Activated naive CD8-positive, alpha-beta T cell treated with anti-CD3 and anti-CD28 coated beads, Interleukin-2, amount 50 U/mL, for 24 hours (primary cell): ENCODE results near the gene HPCA.

ENCODE experiments used
- ATAC-seq: fragments of 150-1000 bp; cut with Tn5 transposase; one replicate; pipeline ENCODE4 v1.10.0; 2021
- DNase-seq: peaks from one replicate; pipeline ENCODE4 v3.0.0; 2021
- H3K27ac Mint-ChIP-seq: one replicate; pipeline ENCODE4 v1.8.0; 2021; ENCODE audit warnings: mild to moderate bottlenecking, mixed read lengths
- H3K27me3 Mint-ChIP-seq: one replicate; pipeline ENCODE4 v1.8.0; 2021; ENCODE audit warnings: mixed read lengths
- H3K36me3 Mint-ChIP-seq: one replicate; pipeline ENCODE4 v1.8.0; 2021; ENCODE audit warnings: low read depth, mixed read lengths
- H3K4me1 Mint-ChIP-seq: one replicate; pipeline ENCODE4 v1.8.0; 2021; ENCODE audit warnings: mixed read lengths
- H3K4me3 Mint-ChIP-seq: one replicate; pipeline ENCODE4 v1.8.0; 2021; ENCODE audit warnings: mild to moderate bottlenecking, moderate library complexity, mixed read lengths
- H3K9me3 Mint-ChIP-seq: one replicate; pipeline ENCODE4 v1.8.0; 2021; ENCODE audit warnings: mixed read lengths

Gene HPCA

DNA sequence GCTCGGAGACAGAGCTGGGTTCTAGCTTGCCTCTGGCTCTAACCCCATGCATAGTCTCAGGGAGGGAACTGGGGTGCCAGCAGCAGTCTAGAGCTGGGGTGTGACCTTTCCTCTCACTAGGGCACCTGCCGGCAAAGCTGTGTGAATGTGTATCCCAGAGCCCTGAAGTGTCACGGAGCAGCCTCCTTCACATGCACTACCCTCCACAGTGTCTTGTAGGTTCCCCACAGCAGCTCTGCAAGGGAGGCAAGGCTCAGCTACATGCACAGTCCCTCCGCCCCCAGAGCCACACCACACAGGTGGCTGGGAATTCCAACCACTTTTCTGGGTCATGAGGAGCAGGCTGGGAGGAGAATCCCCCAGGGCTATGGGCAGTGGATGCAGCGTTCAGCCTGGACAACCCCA lies 7.7 kb upstream of the HPCA start:
- Mint-ChIP-seq H3K4me3 (no peak overlapping the region), H3K36me3 (no peaks in the 10 kb centered on the region), H3K27ac (no peak overlapping the region), H3K9me3 (no peaks in the 10 kb centered on the region), H3K4me1 (no peaks in the 10 kb centered on the region), H3K27me3 (peaks cover 33% of the 10 kb centered on the region)
- ATAC-seq (no peak), DNase-seq (no peak)

DNA sequence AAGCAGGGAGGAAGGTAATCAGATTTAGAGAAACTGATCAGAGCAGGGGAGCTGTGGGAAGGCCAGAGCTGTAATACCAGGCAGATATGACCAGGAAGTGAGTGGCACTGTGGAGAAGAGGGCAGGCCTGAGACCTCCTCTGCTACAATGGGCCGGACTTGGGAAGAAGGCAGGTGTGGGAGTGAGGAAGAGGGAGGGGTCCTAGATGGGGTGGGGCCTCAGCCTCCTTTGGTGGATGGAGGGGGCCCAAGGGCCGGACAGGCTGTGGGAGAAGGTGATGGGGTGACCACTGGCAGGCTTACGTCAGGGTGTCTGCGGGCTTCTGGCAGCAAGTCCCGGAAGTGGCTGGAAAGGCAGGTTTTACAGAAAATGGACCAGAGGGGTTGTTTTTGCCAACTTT lies 5.0 kb upstream of the HPCA start:
- DNase-seq (no peak), ATAC-seq (no peak)

DNA sequence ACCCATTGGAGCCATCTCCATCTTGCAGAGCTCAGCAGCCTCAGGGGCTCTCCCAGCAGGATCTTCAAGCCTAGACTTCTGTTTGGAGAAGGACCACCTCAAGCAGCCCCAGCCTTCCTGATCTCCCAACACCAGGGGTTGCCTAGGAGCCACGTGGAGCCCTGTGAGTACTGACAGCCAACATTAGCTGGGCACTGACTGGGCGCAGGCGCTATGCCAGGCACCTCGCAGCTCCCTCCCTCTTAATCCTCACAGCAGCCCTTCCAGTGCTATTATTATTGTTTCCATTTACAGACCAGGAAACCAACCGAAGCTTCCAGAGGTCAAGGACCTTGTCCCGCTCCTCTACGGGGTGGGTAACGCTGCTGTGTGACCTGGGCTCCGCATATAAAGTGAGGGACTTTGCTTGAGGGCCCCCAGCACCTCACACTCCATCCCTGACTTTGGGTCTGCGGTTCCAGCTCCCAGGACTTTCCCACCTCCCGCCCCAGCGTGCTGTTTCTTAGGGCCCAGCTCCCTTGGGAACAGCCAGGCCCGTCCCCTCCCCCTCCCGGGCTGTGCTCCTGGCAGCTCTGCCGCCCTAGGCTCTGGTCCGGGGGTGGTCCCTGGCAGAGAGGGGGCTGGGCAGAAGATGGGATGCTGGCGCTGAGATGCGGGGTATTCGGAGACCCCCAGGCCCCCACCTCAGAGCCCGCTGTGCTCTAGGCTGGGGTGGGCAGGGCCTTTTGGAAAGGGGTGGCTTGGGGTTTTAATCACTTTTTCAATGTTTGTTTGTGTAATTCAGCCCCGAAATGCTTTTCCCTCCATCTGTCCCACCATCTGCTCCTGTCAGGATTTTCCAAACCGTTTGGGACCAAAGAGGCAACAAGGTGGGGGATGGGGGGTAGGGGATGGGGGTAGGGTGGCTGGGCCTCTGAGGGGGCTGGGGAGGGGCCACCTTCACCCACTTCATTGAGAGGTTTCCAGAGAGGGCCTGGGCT lies 4.1 kb upstream of the HPCA start:
- Mint-ChIP-seq H3K27ac (no peak overlapping the region), H3K4me1 (peaks cover 3% of the 10 kb centered on the region), H3K36me3 (no peaks in the 10 kb centered on the region), H3K9me3 (no peaks in the 10 kb centered on the region), H3K4me3 (no peak overlapping the region), H3K27me3 (peaks cover 41% of the 10 kb centered on the region)
- ATAC-seq (no peak), DNase-seq (no peak)

More for the DNA sequence above, 5.0 kb upstream of the HPCA start:
- no peaks in the 10 kb centered on the region for H3K36me3 Mint-ChIP-seq
- H3K4me3 Mint-ChIP-seq = no peak overlapping the region
- H3K27ac Mint-ChIP-seq = no peak overlapping the region
- no peaks in the 10 kb centered on the region for H3K9me3 Mint-ChIP-seq
- peaks cover 3% of the 10 kb centered on the region for H3K4me1 Mint-ChIP-seq
- H3K27me3 Mint-ChIP-seq = peaks cover 34% of the 10 kb centered on the region

DNA sequence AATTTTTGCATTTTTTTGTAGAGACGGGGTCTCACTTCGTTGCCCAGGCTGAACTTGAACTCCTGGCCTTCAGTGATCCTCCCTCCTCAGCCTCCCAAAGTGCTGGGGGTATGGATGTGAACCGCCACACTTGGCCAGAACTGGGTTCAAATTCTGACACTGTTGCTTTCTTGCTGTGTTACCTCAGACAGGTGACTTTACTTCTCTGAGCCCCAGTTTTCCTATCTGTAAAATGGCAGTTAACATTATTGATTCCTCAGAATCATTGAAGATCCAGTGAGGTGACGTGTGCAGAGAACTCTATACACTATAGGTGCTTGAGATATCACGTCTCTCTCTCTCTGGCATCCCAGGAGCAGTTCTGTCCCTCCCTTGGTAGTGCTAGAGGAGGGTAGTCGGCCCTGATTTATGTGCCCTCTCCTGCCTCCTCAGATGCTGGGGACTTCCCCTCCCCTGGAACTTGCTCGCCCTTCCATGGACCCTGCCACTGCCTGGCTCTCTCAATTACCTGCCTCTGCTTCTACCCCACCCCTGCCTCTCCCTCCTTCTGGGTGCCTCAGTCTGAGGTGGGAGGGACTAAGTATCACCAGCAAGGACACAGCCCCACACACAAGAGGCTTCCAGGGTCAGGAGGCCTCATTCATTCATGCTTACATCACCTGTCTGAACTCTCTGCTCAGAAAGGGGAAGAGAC lies 2.8 kb upstream of the HPCA start:
- H3K27ac Mint-ChIP-seq = no peak overlapping the region
- H3K4me1 Mint-ChIP-seq = peaks cover 3% of the 10 kb centered on the region
- ATAC-seq = no peak
- H3K4me3 Mint-ChIP-seq = no peak overlapping the region
- H3K27me3 Mint-ChIP-seq = peaks cover 48% of the 10 kb centered on the region
- H3K36me3 Mint-ChIP-seq = no peaks in the 10 kb centered on the region
- no peaks in the 10 kb centered on the region for H3K9me3 Mint-ChIP-seq
- DNase-seq = no peak

DNA sequence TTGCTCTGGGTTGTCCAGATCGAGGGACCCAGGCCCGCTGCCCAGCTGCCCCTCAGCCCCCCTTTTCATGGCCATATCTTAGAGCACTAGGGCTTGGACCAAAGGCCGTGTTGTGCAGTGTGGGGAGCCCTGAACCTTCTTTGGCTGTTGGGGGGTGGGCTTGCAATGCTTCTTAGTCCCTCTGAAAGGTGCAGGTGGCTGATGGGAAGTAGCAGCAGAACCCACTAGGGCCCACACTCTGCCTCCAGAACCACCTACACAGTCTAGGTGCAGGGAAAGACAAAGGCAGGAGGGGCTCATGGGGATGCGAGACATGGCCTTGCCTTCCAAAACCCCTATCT lies 2.3 kb upstream of the HPCA start:
- peaks cover 51% of the 10 kb centered on the region for H3K27me3 Mint-ChIP-seq

DNA sequence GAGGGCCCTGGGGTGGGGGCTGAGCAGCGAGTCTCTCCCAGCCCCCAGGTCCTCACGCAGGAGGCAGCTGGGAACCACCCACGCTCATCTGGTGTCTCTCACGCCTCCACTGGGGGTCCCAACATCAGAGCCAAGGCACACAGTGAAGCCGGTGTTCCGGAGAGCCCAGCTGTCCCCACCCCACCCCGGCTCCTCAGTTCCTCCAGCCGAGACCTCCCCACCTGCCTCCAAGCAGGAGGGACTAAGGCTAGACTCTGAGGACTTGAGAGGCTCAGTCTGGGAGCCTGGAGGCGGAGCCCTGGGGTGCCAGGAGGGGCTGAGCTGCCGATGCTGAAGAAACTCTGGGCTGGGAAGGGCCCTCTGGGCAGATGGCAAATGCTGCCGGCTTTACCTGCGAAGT lies 1.6 kb upstream of the HPCA start:
- DNase-seq (no peak), ATAC-seq (no peak)
- Mint-ChIP-seq H3K27ac (no peak overlapping the region), H3K4me1 (peaks cover 3% of the 10 kb centered on the region), H3K27me3 (peaks cover 57% of the 10 kb centered on the region), H3K9me3 (no peaks in the 10 kb centered on the region), H3K36me3 (no peaks in the 10 kb centered on the region), H3K4me3 (no peak overlapping the region)

More for the DNA sequence above, 2.3 kb upstream of the HPCA start:
- peaks cover 3% of the 10 kb centered on the region for H3K4me1 Mint-ChIP-seq
- H3K36me3 Mint-ChIP-seq = no peaks in the 10 kb centered on the region
- no peak for ATAC-seq
- H3K9me3 Mint-ChIP-seq = no peaks in the 10 kb centered on the region
- no peak for DNase-seq
- no peak overlapping the region for H3K4me3 Mint-ChIP-seq
- no peak overlapping the region for H3K27ac Mint-ChIP-seq

DNA sequence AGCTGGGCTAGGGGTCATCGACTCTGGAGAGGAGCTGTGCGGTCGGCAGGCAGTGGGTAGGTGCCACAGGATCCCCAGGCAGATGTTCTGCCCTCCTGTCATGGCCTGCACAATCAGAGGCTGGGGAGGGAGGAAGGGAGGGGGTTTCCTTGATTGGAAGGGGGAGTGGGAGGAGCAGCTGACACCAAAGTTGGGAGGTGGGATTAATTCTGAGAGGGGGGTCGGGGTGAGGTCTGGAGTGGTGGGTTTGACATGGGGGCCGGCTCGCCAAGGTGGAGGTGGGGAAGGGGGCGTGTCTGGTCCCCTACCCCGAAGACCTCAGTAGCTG lies 651 bp upstream of the HPCA start:
- H3K27me3 Mint-ChIP-seq = peaks cover 60% of the 10 kb centered on the region
- no peaks in the 10 kb centered on the region for H3K9me3 Mint-ChIP-seq
- no peak overlapping the region for H3K27ac Mint-ChIP-seq
- ATAC-seq (no peak), DNase-seq (no peak)
- no peaks in the 10 kb centered on the region for H3K36me3 Mint-ChIP-seq
- H3K4me1 Mint-ChIP-seq = peaks cover 3% of the 10 kb centered on the region
- no peak overlapping the region for H3K4me3 Mint-ChIP-seq

DNA sequence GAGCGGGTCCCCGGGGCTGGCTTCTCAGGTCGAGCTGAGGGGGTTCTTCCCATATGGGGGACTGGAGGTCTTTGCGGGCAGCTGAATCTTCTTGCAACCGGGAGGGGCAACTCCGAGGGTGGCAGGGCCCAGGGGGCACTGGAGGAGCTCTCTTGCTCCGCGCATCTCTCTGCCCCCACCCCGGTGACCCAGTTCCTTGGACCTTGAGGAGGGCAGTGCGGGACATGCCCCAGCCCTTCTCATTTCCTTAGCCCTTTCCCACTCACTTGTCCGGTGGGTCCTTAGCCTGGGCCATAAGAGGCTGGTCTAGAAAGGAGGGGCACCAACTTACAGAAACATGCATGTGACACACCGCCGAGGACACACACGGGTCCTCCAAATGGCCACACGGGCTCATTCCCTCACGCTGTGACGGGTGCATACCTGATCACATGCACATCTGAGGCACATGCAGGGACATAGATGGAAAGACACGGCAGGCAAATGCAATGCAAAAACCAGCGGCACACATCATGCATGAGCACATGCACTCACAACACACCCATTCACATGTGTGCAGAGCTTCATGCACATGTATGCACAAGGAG lies 630 bp downstream of the HPCA start:
- Mint-ChIP-seq H3K27ac (no peak overlapping the region), H3K36me3 (no peaks in the 10 kb centered on the region), H3K9me3 (no peaks in the 10 kb centered on the region), H3K27me3 (peaks cover 66% of the 10 kb centered on the region), H3K4me3 (no peak overlapping the region), H3K4me1 (peaks cover 3% of the 10 kb centered on the region)
- DNase-seq (no peak), ATAC-seq (no peak)

DNA sequence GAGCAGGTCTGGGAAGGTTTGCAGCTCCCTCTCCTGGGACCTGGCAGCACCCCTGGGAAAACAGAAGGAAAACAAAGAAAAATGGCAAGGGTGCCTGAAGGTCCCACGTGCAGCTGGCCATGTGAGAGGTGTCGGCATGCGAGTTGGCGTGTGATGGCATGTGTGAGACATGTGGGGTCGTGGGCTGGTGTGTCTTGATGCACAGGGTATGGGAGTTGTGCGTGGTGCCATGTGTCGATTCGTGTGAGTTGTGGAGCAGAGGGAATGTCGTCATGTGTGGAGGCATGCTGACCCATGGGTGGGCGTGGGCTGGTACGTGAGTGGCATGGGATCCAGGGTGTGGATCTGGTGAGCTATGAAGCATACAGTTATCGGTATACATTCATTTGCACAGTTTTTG lies 1.3 kb downstream of the HPCA start:
- Mint-ChIP-seq H3K27me3 (peaks cover 73% of the 10 kb centered on the region), H3K9me3 (no peaks in the 10 kb centered on the region), H3K4me3 (no peak overlapping the region), H3K27ac (no peak overlapping the region), H3K36me3 (no peaks in the 10 kb centered on the region), H3K4me1 (peaks cover 6% of the 10 kb centered on the region)
- ATAC-seq (no peak), DNase-seq (no peak)

DNA sequence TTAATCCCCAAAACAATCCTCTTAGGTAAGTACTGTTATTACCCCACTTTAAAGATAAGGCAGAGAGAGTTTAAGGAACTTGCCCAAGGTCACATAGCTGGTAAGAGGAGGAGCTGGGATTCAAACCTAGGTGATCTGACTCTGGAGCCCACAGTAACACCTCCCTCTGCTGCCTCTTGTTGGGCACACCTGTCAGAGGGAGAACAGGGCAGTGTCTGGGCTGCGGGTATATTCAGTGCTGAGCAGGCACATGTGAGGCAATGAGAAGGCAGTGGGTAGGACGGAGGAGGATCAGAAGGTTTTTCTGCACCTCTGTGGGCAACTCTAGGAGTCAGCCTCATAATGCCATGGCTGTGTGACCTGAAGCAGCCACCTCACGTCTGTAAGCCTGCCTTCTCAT lies 1.8 kb downstream of the HPCA start:
- H3K27me3 Mint-ChIP-seq = peaks cover 75% of the 10 kb centered on the region
- H3K4me1 Mint-ChIP-seq = peaks cover 6% of the 10 kb centered on the region
- DNase-seq (no peak), ATAC-seq (no peak)
- no peaks in the 10 kb centered on the region for H3K9me3 Mint-ChIP-seq
- no peak overlapping the region for H3K27ac Mint-ChIP-seq
- no peaks in the 10 kb centered on the region for H3K36me3 Mint-ChIP-seq
- H3K4me3 Mint-ChIP-seq = no peak overlapping the region

DNA sequence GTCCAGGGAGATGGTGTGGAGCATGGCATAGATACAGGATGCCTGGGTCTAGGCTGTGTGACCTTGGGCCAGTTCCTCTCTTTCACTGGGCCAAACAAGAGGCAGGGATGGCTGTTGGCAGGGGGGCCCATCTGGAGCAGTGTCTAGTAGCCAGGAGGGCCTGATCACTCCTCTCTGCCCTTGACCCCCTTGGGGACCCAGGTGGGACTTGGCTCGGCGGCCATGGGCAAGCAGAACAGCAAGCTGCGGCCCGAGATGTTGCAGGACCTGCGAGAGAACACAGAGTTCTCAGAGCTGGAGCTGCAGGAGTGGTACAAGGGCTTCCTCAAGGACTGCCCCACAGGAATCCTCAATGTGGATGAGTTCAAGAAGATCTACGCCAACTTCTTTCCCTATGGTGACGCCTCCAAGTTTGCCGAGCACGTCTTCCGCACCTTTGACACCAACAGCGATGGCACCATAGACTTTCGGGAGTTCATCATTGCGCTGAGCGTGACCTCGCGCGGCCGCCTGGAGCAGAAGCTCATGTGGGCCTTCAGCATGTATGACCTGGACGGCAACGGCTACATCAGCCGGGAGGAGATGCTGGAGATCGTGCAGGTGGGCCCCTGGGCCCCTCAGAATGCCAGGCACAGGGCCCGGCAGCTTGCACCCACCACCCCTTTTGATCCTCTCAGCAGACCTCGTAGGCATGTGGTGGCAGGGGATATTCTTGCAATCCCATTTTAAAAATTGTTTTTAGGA lies 2.6 kb downstream of the HPCA start:
- peaks cover 72% of the 10 kb centered on the region for H3K27me3 Mint-ChIP-seq
- H3K4me3 Mint-ChIP-seq = no peak overlapping the region
- H3K27ac Mint-ChIP-seq = no peak overlapping the region
- DNase-seq (no peak), ATAC-seq (no peak)
- H3K36me3 Mint-ChIP-seq = no peaks in the 10 kb centered on the region
- no peaks in the 10 kb centered on the region for H3K9me3 Mint-ChIP-seq
- peaks cover 6% of the 10 kb centered on the region for H3K4me1 Mint-ChIP-seq

DNA sequence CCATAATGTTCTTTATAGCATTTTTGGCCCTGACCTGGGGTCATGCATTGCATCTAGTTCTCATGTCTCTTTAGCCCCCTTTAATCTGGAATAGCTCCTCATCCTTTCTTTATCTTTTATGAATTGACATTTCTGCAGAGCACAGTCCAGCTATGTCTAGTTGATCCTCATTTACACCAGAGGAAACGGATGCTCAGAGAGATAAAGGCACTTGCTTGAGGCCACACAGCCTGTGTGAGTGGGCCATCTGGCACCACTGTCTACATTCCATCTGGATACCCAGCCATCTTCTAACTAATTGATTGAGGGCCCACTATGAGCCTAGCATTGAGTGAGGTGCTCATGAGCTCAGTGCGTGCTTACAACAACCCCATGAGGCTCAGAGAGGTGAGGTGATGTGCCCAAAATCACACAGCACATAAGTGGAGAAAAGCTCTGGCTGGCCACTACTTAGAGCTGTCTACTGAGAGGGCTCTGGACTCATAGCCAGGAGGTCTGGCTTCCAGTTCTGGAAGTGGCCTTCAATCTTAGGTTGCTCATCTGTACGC lies 3.5 kb downstream of the HPCA start:
- H3K36me3 Mint-ChIP-seq = no peaks in the 10 kb centered on the region
- no peak overlapping the region for H3K27ac Mint-ChIP-seq
- no peak for ATAC-seq
- H3K9me3 Mint-ChIP-seq = no peaks in the 10 kb centered on the region
- H3K4me3 Mint-ChIP-seq = no peak overlapping the region
- no peak for DNase-seq
- H3K27me3 Mint-ChIP-seq = peaks cover 67% of the 10 kb centered on the region
- peaks cover 6% of the 10 kb centered on the region for H3K4me1 Mint-ChIP-seq

DNA sequence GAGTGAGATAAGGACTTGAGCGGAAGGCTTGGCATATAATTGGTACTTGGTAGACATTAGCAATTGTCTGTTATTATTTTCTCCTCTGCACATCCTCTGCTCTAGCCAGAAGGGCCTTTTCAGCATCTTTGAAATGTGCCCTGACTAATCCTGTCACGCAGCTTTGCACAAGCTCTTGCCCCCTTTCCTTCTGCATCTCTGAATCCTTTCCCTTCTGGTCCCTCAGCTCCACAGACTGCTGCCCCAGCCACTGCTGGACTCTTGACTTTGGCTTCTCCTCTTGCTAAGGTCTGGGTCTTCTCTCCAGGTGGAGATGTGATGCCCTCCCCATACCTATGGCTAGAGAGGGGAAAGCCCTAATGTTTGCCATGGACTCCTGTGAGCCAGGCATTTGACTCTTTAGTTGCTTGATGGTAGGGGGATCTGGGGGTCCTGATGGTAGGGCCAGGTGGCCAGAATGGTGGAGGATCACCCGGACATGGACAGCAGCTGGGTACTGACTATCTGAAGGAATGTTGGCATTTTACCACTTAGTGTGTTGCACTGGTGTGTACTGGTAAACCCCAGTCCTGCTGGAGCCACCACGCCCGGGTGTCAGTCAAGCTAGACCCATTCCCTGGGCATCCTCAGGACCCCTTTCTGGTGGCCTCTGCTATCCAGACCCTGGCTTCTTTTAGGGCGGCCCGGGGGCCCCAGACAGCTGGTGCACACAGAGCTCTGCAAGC lies 4.4 kb downstream of the HPCA start:
- Mint-ChIP-seq H3K36me3 (no peaks in the 10 kb centered on the region), H3K4me3 (no peak overlapping the region), H3K27ac (no peak overlapping the region), H3K4me1 (peaks cover 2% of the 10 kb centered on the region), H3K27me3 (peaks cover 59% of the 10 kb centered on the region), H3K9me3 (no peaks in the 10 kb centered on the region)
- DNase-seq = no peak
- ATAC-seq = no peak

DNA sequence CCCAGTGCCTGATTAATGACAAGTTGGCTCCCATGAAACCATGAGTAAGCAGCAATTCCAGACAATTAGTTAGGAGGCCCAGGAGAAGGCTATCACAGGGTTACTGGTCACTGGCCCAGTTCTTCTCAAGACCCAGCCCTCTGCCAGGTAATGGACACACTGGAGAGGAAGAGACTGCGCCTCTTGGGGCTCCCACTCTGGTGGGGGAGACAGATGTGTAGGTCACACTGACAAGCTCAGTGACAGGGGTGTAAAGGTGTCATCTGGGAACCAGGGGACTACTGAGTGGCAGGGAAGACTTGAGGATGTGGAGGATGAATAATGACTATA lies 4.9 kb downstream of the HPCA start:
- H3K27ac Mint-ChIP-seq = no peak overlapping the region
- H3K9me3 Mint-ChIP-seq = no peaks in the 10 kb centered on the region
- ATAC-seq (no peak), DNase-seq (no peak)
- no peaks in the 10 kb centered on the region for H3K36me3 Mint-ChIP-seq
- peaks cover 2% of the 10 kb centered on the region for H3K4me1 Mint-ChIP-seq
- H3K27me3 Mint-ChIP-seq = peaks cover 60% of the 10 kb centered on the region
- no peak overlapping the region for H3K4me3 Mint-ChIP-seq
